ENCODE data around the gene OR4D5. TPM values are rescaled to one million over a fixed set of nuclear protein-coding genes. Genes with fewer than 3 reads are reported as not detected.

OR4D5 gene
- total RNA-seq: not detected in 2 replicates

GRCh38 chr11:123939317-123939716 is at the start of gene OR4D5:
Gene OR4D5 (plus strand): TSS chr11:123939617. CDS start chr11:123939617, 0 bp downstream.

GRCh38 chr11:123901867-123902266 is 37.5 kb upstream of the OR4D5 start, which contains the start of gene OR8D4:
Gene OR8D4 (plus strand): TSS chr11:123902167. CDS start chr11:123906432, 4,265 bp downstream.

GRCh38 chr11:123943738-123944137 is 4.3 kb downstream of the OR4D5 start, which contains the start of gene OR6T1:
Gene OR6T1 (minus strand): TSS chr11:123943838. CDS start chr11:123943838, 0 bp downstream.

GRCh38 chr11:123977731-123978347 is 38.4 kb downstream of the OR4D5 start, which contains the start of gene OR10S1:
Gene OR10S1 (minus strand): TSS chr11:123977781. CDS start chr11:123977664, 117 bp downstream.

Other genes with a start within 250 kb of the OR4D5 start
- 5.9 and 8.2 TPM in 2 replicates for gene ZNF202, start 198.0 kb upstream of the OR4D5 start, total RNA-seq
- gene OR6X1, start 185.1 kb upstream of the OR4D5 start, total RNA-seq: not detected in 2 replicates
- not detected in 2 replicates for gene OR6M1, start 133.3 kb upstream of the OR4D5 start, total RNA-seq
- gene TMEM225, start 53.9 kb upstream of the OR4D5 start, total RNA-seq: not detected in 2 replicates
- gene OR8D4, start 37.5 kb upstream of the OR4D5 start, total RNA-seq: not detected in 2 replicates
- gene OR6T1, start 4.2 kb downstream of the OR4D5 start, total RNA-seq: not detected in 2 replicates
- gene OR10S1, start 38.2 kb downstream of the OR4D5 start, total RNA-seq: not detected in 2 replicates
- not detected in 2 replicates for gene OR10G6, start 55.5 kb downstream of the OR4D5 start, total RNA-seq
- gene OR10G4, start 73.4 kb downstream of the OR4D5 start, total RNA-seq: not detected in 2 replicates
- not detected in 2 replicates for gene OR10G9, start 83.4 kb downstream of the OR4D5 start, total RNA-seq
- gene OR10G8, start 87.2 kb downstream of the OR4D5 start, total RNA-seq: not detected in 2 replicates
- gene OR10G7, start 101.7 kb downstream of the OR4D5 start, total RNA-seq: not detected in 2 replicates
- gene VWA5A, start 175.8 kb downstream of the OR4D5 start, total RNA-seq: 11.5 and 13.5 TPM in 2 replicates
- not detected in 2 replicates for gene OR10D3, start 243.7 kb downstream of the OR4D5 start, total RNA-seq